RWPE2 (cell line): ENCODE data around the gene ASB14.
"Not testable (repeated sequence)": the region's sequence is repeated elsewhere in the genome, so short reads cannot be mapped to it uniquely, and the experiment has no call there.

ENCODE experiments used
- ATAC-seq: fragments of 200-7000 bp; cut with Tn5 transposase; 3 replicates; pipeline ENCODE4 v1.9.1; 2021; ENCODE audit warnings: low read depth
- DNase-seq: peaks from one replicate; pipeline ENCODE4 v3.0.0-alpha.2; 2020; ENCODE audit warnings: low spot score
- H3K27ac ChIP-seq: fragments of 450-650 bp; 2 replicates; pipeline ENCODE4 v1.5.1; 2017; ENCODE audit warnings: mild to moderate bottlenecking; ENCODE audit not compliant: poor library complexity, severe bottlenecking
- H3K27me3 ChIP-seq: fragments of 250-450 bp; sonication (Bioruptor Pico); 2 replicates; pipeline ENCODE4 v1.5.1; 2021; ENCODE audit warnings: mild to moderate bottlenecking, moderate library complexity; ENCODE audit not compliant: insufficient read depth, poor library complexity, severe bottlenecking
- H3K36me3 ChIP-seq: fragments of 250-450 bp; sonication (Bioruptor Pico); 2 replicates; pipeline ENCODE4 v1.5.1; 2020; ENCODE audit warnings: low read depth, mild to moderate bottlenecking, moderate library complexity
- H3K4me1 ChIP-seq: fragments of 250-450 bp; sonication (Bioruptor Pico); 2 replicates; pipeline ENCODE4 v1.5.1; 2021; ENCODE audit warnings: mild to moderate bottlenecking, moderate library complexity; ENCODE audit not compliant: insufficient read depth, poor library complexity, severe bottlenecking
- H3K4me3 ChIP-seq: fragments of 250-450 bp; sonication (Bioruptor Pico); 2 replicates; pipeline ENCODE4 v1.5.1; 2021; ENCODE audit warnings: mild to moderate bottlenecking, moderate library complexity; ENCODE audit not compliant: severe bottlenecking
- H3K9me3 ChIP-seq: fragments of 250-450 bp; sonication (Bioruptor Pico); 2 replicates; pipeline ENCODE4 v1.5.1; 2021; ENCODE audit warnings: mild to moderate bottlenecking, moderate library complexity; ENCODE audit not compliant: severe bottlenecking
- CTCF ChIP-seq: fragments of 450-650 bp; IDR thresholded peaks from one replicate; pipeline ENCODE4 v1.5.1; 2017; ENCODE audit warnings: mild to moderate bottlenecking, moderate library complexity; ENCODE audit not compliant: poor library complexity, severe bottlenecking

The ASB14 gene

GRCh38 chr3:57314204-57314603 is 21.7 kb upstream of the ASB14 start:
- no peak for TF ChIP-seq CTCF
- Histone ChIP-seq H3K27ac (no peak overlapping the region), H3K27me3 (no peaks in the 10 kb centered on the region), H3K36me3 (no peaks in the 10 kb centered on the region), H3K4me1 (no peaks in the 10 kb centered on the region), H3K4me3 (no peak overlapping the region), H3K9me3 (no peaks in the 10 kb centered on the region)
- no peak for ATAC-seq
- DNase-seq, result no peak

GRCh38 chr3:57309769-57310360 is 17.4 kb upstream of the ASB14 start:
- Histone ChIP-seq H3K9me3 (no peaks in the 10 kb centered on the region), H3K27me3 (no peaks in the 10 kb centered on the region), H3K36me3 (no peaks in the 10 kb centered on the region), H3K4me1 (no peaks in the 10 kb centered on the region), H3K27ac (no peak overlapping the region), H3K4me3 (no peak overlapping the region)
- ATAC-seq (no peak), DNase-seq (no peak)
- no peak for TF ChIP-seq CTCF

GRCh38 chr3:57303520-57303919 is 11.0 kb upstream of the ASB14 start:
- H3K27me3 ChIP-seq, H3K4me3 ChIP-seq, DNase-seq, H3K9me3 ChIP-seq, H3K4me1 ChIP-seq, H3K36me3 ChIP-seq: not testable (repeated sequence)
- ATAC-seq, result peak; percentile 80
- peak overlapping the region; percentile 21 for H3K27ac ChIP-seq

- no peaks in the 10 kb centered on the region for H3K9me3 ChIP-seq
- H3K4me3 ChIP-seq, result no peak overlapping the region
- no peak for DNase-seq
- peak; percentile 99 for ATAC-seq
- H3K36me3 ChIP-seq, result no peaks in the 10 kb centered on the region
- no peaks in the 10 kb centered on the region for H3K4me1 ChIP-seq
- no peak overlapping the region for H3K27ac ChIP-seq
- no peaks in the 10 kb centered on the region for H3K27me3 ChIP-seq
- TF ChIP-seq CTCF, result no peak
Measured at GRCh38 chr3:57298041-57298440, 5.6 kb upstream of the ASB14 start.

GRCh38 chr3:57292897-57293526 is 527 bp upstream of the ASB14 start:
- ATAC-seq (no peak), DNase-seq (no peak)
- no peaks in the 10 kb centered on the region for H3K36me3 ChIP-seq
- no peaks in the 10 kb centered on the region for H3K27me3 ChIP-seq
- no peaks in the 10 kb centered on the region for H3K9me3 ChIP-seq
- no peaks in the 10 kb centered on the region for H3K4me1 ChIP-seq
- no peak for TF ChIP-seq CTCF
- H3K4me3 ChIP-seq, result no peak overlapping the region
- H3K27ac ChIP-seq, result no peak overlapping the region
